Natural killer cell (primary cell): ENCODE data around the gene NXPH2. TPM values are rescaled to one million over a fixed set of nuclear protein-coding genes. Genes with fewer than 3 reads are reported as not detected.
"Not testable (repeated sequence)": the region's sequence is repeated elsewhere in the genome, so short reads cannot be mapped to it uniquely, and the experiment has no call there.

ENCODE experiments used
- ATAC-seq, 3 donors: fragments of 150-1000 bp in 2 of 3; fragments of 200-7000 bp in 1 of 3; cut with Tn5 transposase; 1 replicate in 1 of 3; 2 replicates in 2 of 3; pipeline ENCODE4 v1.10.0; 2021; ENCODE audit warnings: mild to moderate bottlenecking in 2 of 3, moderate library complexity in 2 of 3
- DNase-seq, 2 donors: peaks; one replicate each; pipeline versions ENCODE4 v3.0.0 to v3.0.0-alpha.2; 2013 to 2021; ENCODE audit warnings: mixed read lengths in 1 of 2
- H3K27ac ChIP-seq: one replicate; pipeline ENCODE4 v1.5.1; 2013; ENCODE audit warnings: mild to moderate bottlenecking, low read length
- H3K27me3 ChIP-seq: one replicate; pipeline ENCODE4 v1.6.1; 2013; ENCODE audit warnings: low read length; ENCODE audit not compliant: control insufficient read depth, insufficient read depth
- H3K36me3 ChIP-seq: one replicate; pipeline ENCODE4 v1.6.1; 2013; ENCODE audit warnings: low read length; ENCODE audit not compliant: control insufficient read depth, insufficient read depth
- H3K4me1 ChIP-seq: one replicate; pipeline ENCODE4 v1.6.1; 2013; ENCODE audit warnings: low read length; ENCODE audit not compliant: control insufficient read depth, insufficient read depth
- H3K4me3 ChIP-seq: one replicate; pipeline ENCODE4 v1.5.1; 2013; ENCODE audit warnings: low read length
- H3K9me3 ChIP-seq: one replicate; pipeline ENCODE4 v1.6.1; 2013; ENCODE audit warnings: low read length; ENCODE audit not compliant: control insufficient read depth, insufficient read depth
- H3K27ac Mint-ChIP-seq, 2 donors: one replicate each; pipeline ENCODE4 v1.8.0; 2022; ENCODE audit warnings: mild to moderate bottlenecking in 2 of 2, mixed read lengths in 2 of 2, moderate library complexity in 1 of 2
- H3K27me3 Mint-ChIP-seq, 2 donors: one replicate each; pipeline ENCODE4 v1.8.0; 2022; ENCODE audit warnings: low read depth in 2 of 2, mixed read lengths in 2 of 2
- H3K36me3 Mint-ChIP-seq: one replicate; pipeline ENCODE4 v1.8.0; 2022; ENCODE audit warnings: mixed read lengths
- H3K4me1 Mint-ChIP-seq, 2 donors: one replicate each; pipeline ENCODE4 v1.8.0; 2022; ENCODE audit warnings: mixed read lengths in 2 of 2
- H3K4me3 Mint-ChIP-seq: one replicate; pipeline ENCODE4 v1.8.0; 2022; ENCODE audit warnings: mild to moderate bottlenecking, moderate library complexity, mixed read lengths
- H3K9me3 Mint-ChIP-seq, 2 donors: one replicate each; pipeline ENCODE4 v1.8.0; 2022; ENCODE audit warnings: mixed read lengths in 2 of 2
- WGBS: methylation state at CpG from one replicate; pipeline ENCODE4 v1.1.7; 2013; ENCODE audit warnings: missing lambda C conversion rate; ENCODE audit not compliant: insufficient coverage; 5-methylcytosine and 5-hydroxymethylcytosine counted together
- intact Hi-C: fragments of 100-400 bp; cut with micrococcal nuclease; formaldehyde crosslinking; loops from one replicate; pipeline ENCODE4 v1.14.2; 2022
- total RNA-seq, 4 donors: library from RNA; stranded (reverse); fragments of 120-200 nt in 1 of 4; gene quantifications; one replicate each; pipeline versions ENCODE4 v1.2.3 to v1.2.4, GENCODE V29; 2013 to 2022
- TF ChIP-seq, protein P1 (sequence below): fragments of 200-600 bp; IDR thresholded peaks from one replicate; pipeline ENCODE4 v1.8.0; 2022; ENCODE audit warnings: antibody characterized with exemption

Gene NXPH2
- total RNA-seq, 3 donors from 2014 or later (not counting 1 experiment from before 2014, with no cell fraction given), result not detected

DNA sequence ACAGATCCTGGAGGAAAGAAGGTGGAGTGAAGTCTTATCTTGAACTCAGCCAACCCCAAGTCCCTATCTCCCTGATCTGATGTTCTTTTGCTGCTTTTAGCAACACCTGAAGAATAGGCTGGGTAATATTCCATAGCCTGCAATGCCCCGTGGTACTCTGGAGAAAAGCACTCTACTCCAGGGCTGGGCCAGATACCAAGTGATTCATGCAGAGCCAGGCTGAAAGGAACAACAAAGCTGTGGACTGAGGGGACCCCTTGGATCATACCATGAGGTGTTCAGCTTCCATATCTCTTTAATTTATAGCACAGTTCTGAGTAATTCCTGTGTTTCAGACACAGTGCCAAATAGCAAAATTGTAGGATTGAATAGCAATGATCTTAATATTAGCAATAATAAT lies 130.6 kb downstream of the NXPH2 start:
- Mint-ChIP-seq H3K36me3 (no peaks in the 10 kb centered on the region), H3K4me1 (no peaks in the 10 kb centered on the region), H3K9me3 (peaks cover 5 to 6% of the 10 kb centered on the region in 2 donors), H3K27me3 (no peaks in the 10 kb centered on the region), H3K27ac (no peak overlapping the region), H3K4me3 (no peak overlapping the region)
- intact Hi-C loops, result no loop called here
- DNase-seq, result no peak
- no peak for ATAC-seq
- TF ChIP-seq, protein P1, sequence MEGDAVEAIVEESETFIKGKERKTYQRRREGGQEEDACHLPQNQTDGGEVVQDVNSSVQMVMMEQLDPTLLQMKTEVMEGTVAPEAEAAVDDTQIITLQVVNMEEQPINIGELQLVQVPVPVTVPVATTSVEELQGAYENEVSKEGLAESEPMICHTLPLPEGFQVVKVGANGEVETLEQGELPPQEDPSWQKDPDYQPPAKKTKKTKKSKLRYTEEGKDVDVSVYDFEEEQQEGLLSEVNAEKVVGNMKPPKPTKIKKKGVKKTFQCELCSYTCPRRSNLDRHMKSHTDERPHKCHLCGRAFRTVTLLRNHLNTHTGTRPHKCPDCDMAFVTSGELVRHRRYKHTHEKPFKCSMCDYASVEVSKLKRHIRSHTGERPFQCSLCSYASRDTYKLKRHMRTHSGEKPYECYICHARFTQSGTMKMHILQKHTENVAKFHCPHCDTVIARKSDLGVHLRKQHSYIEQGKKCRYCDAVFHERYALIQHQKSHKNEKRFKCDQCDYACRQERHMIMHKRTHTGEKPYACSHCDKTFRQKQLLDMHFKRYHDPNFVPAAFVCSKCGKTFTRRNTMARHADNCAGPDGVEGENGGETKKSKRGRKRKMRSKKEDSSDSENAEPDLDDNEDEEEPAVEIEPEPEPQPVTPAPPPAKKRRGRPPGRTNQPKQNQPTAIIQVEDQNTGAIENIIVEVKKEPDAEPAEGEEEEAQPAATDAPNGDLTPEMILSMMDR, result no peak
- H3K36me3 ChIP-seq, result no peaks in the 10 kb centered on the region
- H3K27ac ChIP-seq, result no peak overlapping the region
- 72% methylated on average over 1 of the region's 1 CpG for WGBS
- no peaks in the 10 kb centered on the region for H3K4me1 ChIP-seq
- no peaks in the 10 kb centered on the region for H3K27me3 ChIP-seq
- H3K4me3 ChIP-seq, result no peak overlapping the region
- no peaks in the 10 kb centered on the region for H3K9me3 ChIP-seq

DNA sequence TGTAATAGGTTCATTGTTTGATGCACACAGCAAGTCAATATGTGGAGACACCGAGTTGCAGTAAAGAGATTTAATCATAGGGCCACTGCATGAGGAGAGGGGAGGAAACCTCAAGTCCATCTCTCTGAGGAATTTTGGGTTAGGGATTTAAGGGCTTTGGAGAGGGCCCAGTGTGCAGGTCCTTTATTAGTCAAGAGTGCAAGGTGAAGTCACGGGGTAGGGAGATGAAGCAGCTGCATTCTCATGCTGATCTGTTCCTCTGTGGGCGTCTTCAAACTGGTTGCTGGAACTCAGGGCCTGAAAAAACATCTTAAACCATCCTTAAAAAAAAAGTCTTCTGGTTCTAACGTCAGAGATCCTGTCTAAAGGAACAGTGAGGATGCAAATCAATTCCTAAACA lies 131.6 kb downstream of the NXPH2 start:
- TF ChIP-seq, protein P1, result no peak
- Histone ChIP-seq H3K4me1 (no peaks in the 10 kb centered on the region), H3K27me3 (no peaks in the 10 kb centered on the region), H3K27ac (no peak overlapping the region), H3K36me3 (no peaks in the 10 kb centered on the region), H3K9me3 (no peaks in the 10 kb centered on the region), H3K4me3 (no peak overlapping the region)
- WGBS, result 70% methylated on average over 4 of the region's 4 CpGs
- intact Hi-C loops, result no loop called here
- Mint-ChIP-seq H3K27ac (no peak overlapping the region), H3K9me3 (peaks cover 4 to 5% of the 10 kb centered on the region in 2 donors), H3K4me1 (no peaks in the 10 kb centered on the region), H3K27me3 (no peaks in the 10 kb centered on the region), H3K4me3 (no peak overlapping the region), H3K36me3 (no peaks in the 10 kb centered on the region)
- ATAC-seq, result no peak
- DNase-seq, result no peak

DNA sequence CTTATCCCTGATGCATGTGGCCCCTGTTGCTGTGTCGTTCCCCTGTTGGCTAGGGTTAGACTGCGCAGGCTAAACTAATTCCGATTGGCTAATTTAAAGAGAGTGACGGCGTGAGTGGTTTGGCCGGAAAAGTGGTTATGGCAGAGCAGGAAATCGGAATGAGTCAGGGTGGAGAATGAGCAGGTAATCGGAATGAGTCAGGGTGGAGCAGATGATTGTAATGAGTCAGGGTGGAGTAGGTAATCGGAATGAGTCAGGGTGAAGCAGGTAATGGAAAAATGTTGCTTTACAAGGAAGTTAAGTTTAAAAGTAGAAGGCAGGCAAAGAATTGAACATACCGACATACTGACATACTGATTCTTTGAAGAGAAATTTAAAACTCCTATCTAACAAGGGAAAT lies 135.4 kb downstream of the NXPH2 start:
- H3K27ac ChIP-seq, H3K4me1 Mint-ChIP-seq, H3K4me1 ChIP-seq, H3K36me3 ChIP-seq, H3K9me3 Mint-ChIP-seq, ATAC-seq, H3K27me3 ChIP-seq, DNase-seq, H3K4me3 Mint-ChIP-seq, H3K9me3 ChIP-seq, H3K27me3 Mint-ChIP-seq, H3K36me3 Mint-ChIP-seq, intact Hi-C loops, H3K27ac Mint-ChIP-seq, H3K4me3 ChIP-seq: not testable (repeated sequence)
- WGBS, result 90% methylated on average over 9 of the region's 10 CpGs

DNA sequence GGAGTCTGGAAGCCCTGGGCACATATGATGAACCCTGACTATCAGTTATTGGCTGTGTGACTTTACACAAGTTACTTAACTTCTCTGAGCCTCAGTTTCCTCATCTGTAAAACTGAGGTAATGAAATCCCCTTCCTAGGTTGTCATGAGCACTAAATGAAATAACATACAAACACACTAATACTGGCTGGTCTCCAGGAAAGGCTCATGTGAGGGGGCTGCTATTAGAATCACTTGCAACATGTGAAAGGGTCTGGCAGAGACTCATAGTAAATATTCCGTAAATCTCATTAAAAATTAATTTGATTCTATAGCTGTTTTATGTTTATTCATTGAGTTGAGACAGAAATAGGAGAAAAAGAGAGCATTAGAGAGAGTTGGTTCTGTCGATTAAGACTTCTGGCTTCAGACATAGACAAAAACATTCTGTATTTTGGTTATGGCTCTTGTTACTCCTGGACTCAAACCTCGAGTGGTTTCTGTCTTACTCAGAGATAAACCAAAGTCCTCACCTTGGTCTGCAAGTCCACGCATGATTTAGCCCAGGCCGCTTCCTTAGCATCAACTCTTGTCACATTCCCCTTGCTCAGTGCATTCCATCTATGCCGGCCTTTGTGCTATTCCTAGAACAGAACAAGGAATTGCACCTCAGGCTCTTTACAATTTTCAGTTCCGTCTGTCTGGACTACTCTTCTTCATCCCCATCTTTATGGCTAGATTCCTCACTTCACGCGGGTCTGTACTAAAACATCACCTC lies 139.1 kb downstream of the NXPH2 start:
- no peaks in the 10 kb centered on the region for H3K36me3 Mint-ChIP-seq
- no peaks in the 10 kb centered on the region for H3K27me3 Mint-ChIP-seq
- H3K9me3 Mint-ChIP-seq, result peaks cover 3 to 9% of the 10 kb centered on the region in 2 donors
- Histone ChIP-seq H3K9me3 (no peaks in the 10 kb centered on the region), H3K36me3 (no peaks in the 10 kb centered on the region), H3K4me1 (no peaks in the 10 kb centered on the region), H3K4me3 (no peak overlapping the region), H3K27ac (no peak overlapping the region), H3K27me3 (no peaks in the 10 kb centered on the region)
- TF ChIP-seq, protein P1, result no peak
- ATAC-seq, result no peak
- WGBS, result 82% methylated on average over 8 of the region's 9 CpGs
- H3K4me1 Mint-ChIP-seq, result no peaks in the 10 kb centered on the region
- intact Hi-C loops, result no loop called here
- DNase-seq, result no peak
- H3K4me3 Mint-ChIP-seq, result no peak overlapping the region
- H3K27ac Mint-ChIP-seq, result no peak overlapping the region
